HL-60 (cell line): ENCODE results near the gene PPCDC.
A peak's percentile ranks its signal among the peaks of the same experiment; 100 is the strongest.

Experiments
- DNase-seq, 2 experiments: peaks; one replicate each; pipeline ENCODE4 v3.0.0-alpha.2; 2010 to 2020; ENCODE audit warnings: low read depth in 1 of 2, low spot score in 1 of 2
- H3K27ac ChIP-seq: fragments of 250-450 bp; sonication (Bioruptor Pico); replicated peaks from 2 replicates; pipeline ENCODE4 v1.5.1; 2020; ENCODE audit warnings: mild to moderate bottlenecking, moderate library complexity
- H3K27me3 ChIP-seq: fragments of 250-450 bp; sonication (Bioruptor Pico); 2 replicates; pipeline ENCODE4 v1.5.1; 2021; ENCODE audit warnings: mild to moderate bottlenecking, moderate library complexity; ENCODE audit not compliant: insufficient read depth, poor library complexity, severe bottlenecking
- H3K4me3 ChIP-seq: replicated peaks from 2 replicates; pipeline ENCODE4 v1.5.1; 2011; ENCODE audit warnings: mild to moderate bottlenecking, control low read depth, low read length; ENCODE audit not compliant: insufficient read depth
- CTCF ChIP-seq: IDR thresholded peaks from one replicate; pipeline ENCODE4 v1.5.1; 2011; ENCODE audit warnings: low read length, control low read depth, inconsistent platforms; ENCODE audit not compliant: insufficient read depth
- GABPA ChIP-seq: IDR thresholded peaks from 2 replicates; pipeline ENCODE4 v1.6.1; 2012; ENCODE audit warnings: low read depth
- POLR2AphosphoS5 ChIP-seq: IDR thresholded peaks from 2 replicates; pipeline ENCODE4 v1.6.1; 2012; ENCODE audit warnings: low read depth
- REST ChIP-seq: IDR thresholded peaks from 2 replicates; pipeline ENCODE4 v1.6.1; 2012; ENCODE audit warnings: low read depth; ENCODE audit not compliant: insufficient replicate concordance
- SPI1 ChIP-seq: IDR thresholded peaks from 2 replicates; pipeline ENCODE4 v1.6.1; 2012; ENCODE audit warnings: low read depth, mild to moderate bottlenecking, borderline replicate concordance

The PPCDC gene

GRCh38 chr15:75001310-75001709 lies 22.1 kb upstream of the PPCDC start:
- DNase-seq, result no peak
- no peak for TF ChIP-seq CTCF
- peaks cover 9% of the 10 kb centered on the region for H3K27me3 ChIP-seq

GRCh38 chr15:75002398-75002797 lies 21.0 kb upstream of the PPCDC start:
- no peaks in the 10 kb centered on the region for H3K27me3 ChIP-seq
- no peak overlapping the region for H3K27ac ChIP-seq
- DNase-seq, result no peak
- TF ChIP-seq SPI1, result no peak
- no peak for TF ChIP-seq REST
- no peak for TF ChIP-seq POLR2AphosphoS5
- TF ChIP-seq CTCF, result no peak
- TF ChIP-seq GABPA, result no peak
- H3K4me3 ChIP-seq, result no peak overlapping the region

More at GRCh38 chr15:75001310-75001709, 22.1 kb upstream of the PPCDC start:
- Histone ChIP-seq H3K4me3 (no peak overlapping the region), H3K27ac (no peak overlapping the region)

- no peak for DNase-seq
- H3K27ac ChIP-seq, result no peak overlapping the region
- TF ChIP-seq SPI1, result no peak
- no peak for TF ChIP-seq CTCF
- TF ChIP-seq POLR2AphosphoS5, result no peak
- TF ChIP-seq GABPA, result no peak
- no peak for TF ChIP-seq REST
- no peak overlapping the region for H3K4me3 ChIP-seq
- no peaks in the 10 kb centered on the region for H3K27me3 ChIP-seq
These were observed 16.2 kb upstream of the PPCDC start for GRCh38 chr15:75007216-75007615.

- no peak for DNase-seq
- Histone ChIP-seq H3K4me3 (no peak overlapping the region), H3K27ac (peak overlapping the region; percentile 37; the same call in 1 of the 2 replicates), H3K27me3 (no peaks in the 10 kb centered on the region)
- TF ChIP-seq GABPA (no peak), REST (no peak), POLR2AphosphoS5 (no peak), CTCF (no peak)
These were observed 15.2 kb upstream of the PPCDC start for GRCh38 chr15:75008221-75008625.
